Lung (tissue), 12 donors: ENCODE data around the gene LLGL2. TPM values are rescaled to one million over a fixed set of nuclear protein-coding genes. Genes with fewer than 3 reads are reported as not detected.

Source experiments
- ATAC-seq: fragments of 200-7000 bp; cut with Tn5 transposase; one replicate; pipeline ENCODE4 v1.9.1; 2020; ENCODE audit warnings: moderate number of reproducible peaks; ENCODE audit not compliant: insufficient read depth, low FRiP score
- DNase-seq, 3 donors: peaks; one replicate each; pipeline ENCODE4 v3.0.0-alpha.2; 2013 to 2017
- H3K27ac ChIP-seq, 2 donors: one replicate each; pipeline ENCODE4 v1.5.1; 2013; ENCODE audit warnings: mild to moderate bottlenecking in 2 of 2, moderate library complexity in 2 of 2, control low read depth in 1 of 2, inconsistent platforms in 1 of 2, low read depth in 1 of 2, low read length in 1 of 2
- H3K27me3 ChIP-seq, 3 donors: one replicate each; pipeline ENCODE4 v1.5.1; 2013; ENCODE audit warnings: low read length in 2 of 3; ENCODE audit not compliant: control insufficient read depth in 3 of 3, insufficient read depth in 3 of 3
- H3K36me3 ChIP-seq, 4 donors: one replicate each; pipeline ENCODE4 v1.5.1; 2013; ENCODE audit warnings: low read length in 4 of 4, mild to moderate bottlenecking in 1 of 4, moderate library complexity in 1 of 4; ENCODE audit not compliant: control insufficient read depth in 4 of 4, insufficient read depth in 4 of 4
- H3K4me1 ChIP-seq, 5 donors: one replicate each; pipeline ENCODE4 v1.5.1; 2013; ENCODE audit warnings: low read length in 5 of 5, mild to moderate bottlenecking in 2 of 5, moderate library complexity in 1 of 5; ENCODE audit not compliant: control insufficient read depth in 5 of 5, insufficient read depth in 5 of 5
- H3K4me3 ChIP-seq: one replicate; pipeline ENCODE4 v1.5.1; 2013; ENCODE audit warnings: mild to moderate bottlenecking, control low read depth, moderate library complexity
- H3K9ac ChIP-seq, 2 donors: one replicate each; pipeline ENCODE4 v1.5.1; 2013; ENCODE audit warnings: low read length in 2 of 2, control low read depth in 1 of 2; ENCODE audit not compliant: insufficient read depth in 1 of 2
- H3K9me3 ChIP-seq, 4 donors: one replicate each; pipeline ENCODE4 v1.5.1; 2013; ENCODE audit warnings: low read length in 3 of 4, mild to moderate bottlenecking in 1 of 4, moderate library complexity in 1 of 4; ENCODE audit not compliant: control insufficient read depth in 4 of 4, insufficient read depth in 3 of 4
- CTCF ChIP-seq: IDR thresholded peaks from 2 replicates; pipeline ENCODE4 v1.5.1; 2012; ENCODE audit warnings: mild to moderate bottlenecking; ENCODE audit errors: control extremely low read depth, extremely low read depth
- WGBS, 2 donors: extraction: QIAGEN DNeasy Blood & Tissue Kit; methylation state at CpG; one replicate each; pipeline ENCODE4 v1.1.7; 2013; 5-methylcytosine and 5-hydroxymethylcytosine counted together
- polyA plus RNA-seq, 2 donors: library from polyadenylated mRNA; stranded (reverse); fragments of 200-250 nt; gene quantifications; one replicate each; pipeline ENCODE4 v1.2.1, GENCODE V29; 2013
- total RNA-seq, 2 donors: library from RNA; depleted of rRNA in 1 of 2; stranded (reverse); fragments of >200 nt in 1 of 2; gene quantifications; one replicate each; pipeline ENCODE4 v1.2.1, GENCODE V29; 2014 to 2021
- donor health status: control.
- donor health status: control.
- donor health status: Bipolar disorder and iron deficiency.
- donor health status: healthy.
- donor health status: DM: yes; HTN: yes; CAD: no.

Gene LLGL2
- total and polyA plus RNA-seq, 4 donors: 80.5 to 199 (median 149) TPM

- no peak for ATAC-seq
- WGBS, 2 donors: 88 to 93% methylated on average over 17 of the region's 17 CpGs
Measured at GRCh38 chr17:75596320-75597087, 71.0 kb downstream of the LLGL2 start.

GRCh38 chr17:75601057-75601987 is 75.8 kb downstream of the LLGL2 start:
- Histone ChIP-seq H3K9ac (no peak overlapping the region), H3K4me3 (no peak overlapping the region), H3K9me3 (no peaks in the 10 kb centered on the region), H3K36me3 (no peaks in the 10 kb centered on the region), H3K4me1 (peaks cover 0 to 2% (median 0%) of the 10 kb centered on the region in 5 donors), H3K27me3 (no peaks in the 10 kb centered on the region), H3K27ac (no peak overlapping the region)
- peak; percentile 34 for TF ChIP-seq CTCF
- DNase-seq: peak; percentile 31 to 55 (median 31)
- 70 to 75% methylated on average over 28 of the region's 28 CpGs for WGBS, 2 donors
- ATAC-seq: peak; percentile 79

More at GRCh38 chr17:75596320-75597087, 71.0 kb downstream of the LLGL2 start:
- Histone ChIP-seq H3K4me1 (no peaks in the 10 kb centered on the region), H3K9me3 (no peaks in the 10 kb centered on the region), H3K27ac (no peak overlapping the region), H3K27me3 (no peaks in the 10 kb centered on the region), H3K4me3 (no peak overlapping the region), H3K9ac (no peak overlapping the region), H3K36me3 (peaks cover 0 to 1% (median 0%) of the 10 kb centered on the region in 4 donors)
- TF ChIP-seq CTCF: no peak
- no peak for DNase-seq

- DNase-seq: no peak
- Histone ChIP-seq H3K36me3 (peaks cover 0 to 2% (median 0%) of the 10 kb centered on the region in 4 donors), H3K9ac (no peak overlapping the region), H3K27ac (no peak overlapping the region), H3K9me3 (no peaks in the 10 kb centered on the region), H3K4me3 (no peak overlapping the region), H3K27me3 (no peaks in the 10 kb centered on the region), H3K4me1 (peaks cover 0 to 2% (median 0%) of the 10 kb centered on the region in 5 donors)
- WGBS, 2 donors: 93 to 96% methylated on average over 11 to 12 of the region's 12 CpGs
- no peak for TF ChIP-seq CTCF
- ATAC-seq: no peak
Measured at GRCh38 chr17:75602644-75603043, 77.1 kb downstream of the LLGL2 start.
